ENCODE measurements around the gene HSF5. TPM values are rescaled to one million over a fixed set of nuclear protein-coding genes. Genes with fewer than 3 reads are reported as not detected.

The HSF5 gene
- total and polyA plus RNA-seq, 10 donors, result 0.57 to 1.7 (median 1.2) TPM

DNA sequence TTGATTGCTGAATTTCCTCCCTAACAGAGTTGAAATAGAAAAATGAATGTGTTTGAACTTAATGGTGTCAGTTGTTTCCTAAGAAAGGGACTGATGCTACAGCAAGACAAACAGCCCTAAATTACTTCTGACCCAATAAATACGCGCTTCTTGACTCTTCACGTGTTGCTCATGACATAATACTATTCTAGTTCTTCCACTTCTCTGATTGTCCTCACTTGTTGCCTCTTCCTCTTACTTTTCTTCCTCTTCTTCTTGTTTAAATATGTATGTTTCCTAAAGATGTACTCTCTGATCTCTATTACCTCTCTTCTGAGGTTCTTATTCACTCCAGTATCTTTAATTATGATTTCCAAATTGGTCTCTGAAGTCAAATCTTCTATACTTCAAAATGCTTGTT, 103.3 kb downstream of the HSF5 start:
- 51 to 61% (median 53%) methylated on average over 3 of the region's 3 CpGs for WGBS, 5 donors
- no peaks in the 10 kb centered on the region for H3K27me3 ChIP-seq (replicated peaks in 1 of 7)
- no peak for TF ChIP-seq CTCF (IDR thresholded peaks at IDR 0.05 in 8 of 11, conservative IDR thresholded peaks at IDR 0.05 in 3 of 11)

GRCh38 chr17:58383892-58384462, 104.2 kb downstream of the HSF5 start:
- H3K4me1 ChIP-seq, result peaks cover 0 to 46% (median 13%) of the 10 kb centered on the region in 6 donors
- TF ChIP-seq POLR2A (IDR thresholded peaks at IDR 0.05) (no peak), POLR2AphosphoS5 (IDR thresholded peaks at IDR 0.05) (no peak), CTCF (IDR thresholded peaks at IDR 0.05 in 8 of 11, conservative IDR thresholded peaks at IDR 0.05 in 3 of 11) (no peak)
- DNase-seq, result no peak

More for the DNA sequence above, 103.3 kb downstream of the HSF5 start:
- intact Hi-C loops (cut with DNase I; ENCODE audit: low total_unique reads), result no loop called here
- Histone ChIP-seq H3K4me3 (no peak overlapping the region), H3K36me3 (no peaks in the 10 kb centered on the region), H3K9me3 (no peaks in the 10 kb centered on the region), H3K4me1 (peaks cover 0 to 40% (median 13%) of the 10 kb centered on the region in 6 donors), H3K27ac (no peak overlapping the region)
- no peak for DNase-seq

DNA sequence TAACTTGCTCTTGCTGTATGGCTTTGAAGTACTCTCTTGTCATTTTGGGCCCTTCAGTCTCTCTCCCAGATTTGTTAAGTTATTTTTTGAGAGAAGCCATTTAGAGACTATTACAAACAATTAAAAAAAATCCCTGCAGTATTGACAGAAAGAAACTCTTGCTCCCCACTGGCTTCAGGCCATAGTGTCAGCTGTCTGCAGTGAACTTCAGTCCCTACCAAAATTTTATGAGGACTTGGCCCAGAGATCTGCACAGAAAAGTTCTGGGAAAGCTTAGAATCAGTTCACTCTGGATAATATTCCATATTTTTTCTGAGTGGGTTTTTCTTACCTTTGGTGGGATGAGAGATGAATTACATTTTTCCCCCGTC, 105.4 kb downstream of the HSF5 start:
- Histone ChIP-seq H3K27ac (peak overlapping the region in 6 of 8 donors; percentile 16 to 63 (median 38)), H3K4me3 (no peak overlapping the region), H3K4me1 (peaks cover 0 to 48% (median 13%) of the 10 kb centered on the region in 6 donors), H3K36me3 (no peaks in the 10 kb centered on the region), H3K9me3 (no peaks in the 10 kb centered on the region), H3K27me3 (replicated peaks in 1 of 7) (no peaks in the 10 kb centered on the region)
- TF ChIP-seq POLR2AphosphoS5 (IDR thresholded peaks at IDR 0.05) (no peak), POLR2A (IDR thresholded peaks at IDR 0.05) (no peak), CTCF (IDR thresholded peaks at IDR 0.05 in 8 of 11, conservative IDR thresholded peaks at IDR 0.05 in 3 of 11) (no peak)
- no peak for DNase-seq
- WGBS, 5 donors, result 86 to 97% (median 94%) methylated on average over 1 of the region's 1 CpG
- intact Hi-C loops (cut with DNase I; ENCODE audit: low total_unique reads), result no loop called here

More at GRCh38 chr17:58383892-58384462, 104.2 kb downstream of the HSF5 start:
- no peak overlapping the region for H3K4me3 ChIP-seq
- H3K36me3 ChIP-seq, result no peaks in the 10 kb centered on the region
- intact Hi-C loops (cut with DNase I; ENCODE audit: low total_unique reads), result no loop called here
- H3K27me3 ChIP-seq (replicated peaks in 1 of 7), result no peaks in the 10 kb centered on the region
- H3K9me3 ChIP-seq, result no peaks in the 10 kb centered on the region
- WGBS, 5 donors, result 81 to 88% (median 85%) methylated on average over 4 of the region's 4 CpGs
- no peak overlapping the region for H3K27ac ChIP-seq

DNA sequence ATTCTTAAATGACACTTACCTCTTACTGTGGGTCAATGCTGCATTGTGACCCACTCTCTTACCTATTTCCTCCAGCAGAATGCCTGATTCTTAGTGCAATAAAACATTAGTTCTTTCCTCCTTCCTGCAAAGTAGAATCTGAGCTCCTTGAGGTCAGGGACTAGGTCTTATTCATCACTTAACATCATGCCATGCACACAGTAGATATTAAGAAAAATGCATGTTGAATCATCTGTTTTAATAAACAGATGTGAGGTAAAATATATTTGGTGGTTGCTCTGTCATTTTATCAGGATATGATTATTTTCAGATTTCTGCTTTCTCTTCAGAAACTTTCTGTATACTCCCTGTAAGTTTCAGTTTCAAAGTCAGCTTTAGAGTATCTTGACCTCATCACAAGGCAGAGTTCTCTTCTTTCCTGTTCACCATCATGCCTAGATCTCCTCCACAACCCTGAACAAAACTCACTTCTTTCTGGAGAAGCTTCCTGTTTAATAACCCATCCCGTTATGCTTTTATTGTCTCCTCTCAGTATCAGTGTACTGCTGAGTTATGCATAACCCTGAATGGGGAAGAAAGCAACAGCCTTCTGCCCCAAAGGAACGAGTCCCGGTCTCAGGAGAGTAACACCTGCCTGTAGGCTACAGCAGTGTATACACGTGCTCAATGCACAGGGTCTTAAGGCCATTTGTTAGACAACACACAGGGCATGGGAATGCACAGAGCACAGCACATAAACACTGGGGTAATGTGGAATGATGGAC, 105.9 kb downstream of the HSF5 start:
- Histone ChIP-seq H3K9me3 (no peaks in the 10 kb centered on the region), H3K27ac (peak overlapping the region in 7 of 8 donors; percentile 9 to 63 (median 30)), H3K4me3 (no peak overlapping the region), H3K27me3 (replicated peaks in 1 of 7) (no peaks in the 10 kb centered on the region), H3K4me1 (peaks cover 0 to 48% (median 13%) of the 10 kb centered on the region in 6 donors), H3K36me3 (no peaks in the 10 kb centered on the region)
- TF ChIP-seq POLR2AphosphoS5 (IDR thresholded peaks at IDR 0.05), result no peak
- TF ChIP-seq CTCF (IDR thresholded peaks at IDR 0.05 in 8 of 11, conservative IDR thresholded peaks at IDR 0.05 in 3 of 11), result no peak
- TF ChIP-seq POLR2A (IDR thresholded peaks at IDR 0.05), result no peak
- 25 to 46% (median 31%) methylated on average over 4 of the region's 4 CpGs for WGBS, 5 donors
- intact Hi-C loops (cut with DNase I; ENCODE audit: low total_unique reads), result no loop called here
- no peak for DNase-seq

Measured in spleen (tissue), 11 donors.